Heart left ventricle (tissue), 16 donors: ENCODE results near the gene COLEC11. TPM values are rescaled to one million over a fixed set of nuclear protein-coding genes. Genes with fewer than 3 reads are reported as not detected.

Experiments used
- ATAC-seq, 4 donors: fragments of 200-7000 bp; cut with Tn5 transposase; one replicate each; pipeline ENCODE4 v1.9.1; 2020 to 2022; ENCODE audit warnings: moderate library complexity in 4 of 4, mild to moderate bottlenecking in 3 of 4, moderate number of reproducible peaks in 1 of 4
- DNase-seq, 5 donors: peaks; one replicate each; pipeline ENCODE4 v3.0.0-alpha.2; 2020
- H3K27ac ChIP-seq, 12 donors: fragments of 200-600 bp; sonication (generic) in 4 of 12; one replicate each; pipeline versions ENCODE4 v1.5.0 to v1.8.0; 2016 to 2022; ENCODE audit warnings: mild to moderate bottlenecking in 2 of 12
- H3K27me3 ChIP-seq, 9 donors: fragments of 200-600 bp; sonication (generic) in 2 of 9; one replicate each; pipeline versions ENCODE4 v1.5.1 to v1.8.0; 2016 to 2022; ENCODE audit warnings: mild to moderate bottlenecking in 3 of 9
- H3K36me3 ChIP-seq, 9 donors: fragments of 200-600 bp; sonication (generic) in 2 of 9; one replicate each; pipeline versions ENCODE4 v1.5.0 to v1.8.0; 2018 to 2022; ENCODE audit warnings: mild to moderate bottlenecking in 2 of 9
- H3K4me1 ChIP-seq, 12 donors: fragments of 200-600 bp; sonication (generic) in 4 of 12; one replicate each; pipeline versions ENCODE4 v1.5.0 to v1.8.0; 2016 to 2022; ENCODE audit warnings: mild to moderate bottlenecking in 3 of 12
- H3K4me3 ChIP-seq, 12 donors: fragments of 200-600 bp; sonication (generic) in 4 of 12; one replicate each; pipeline versions ENCODE4 v1.5.0 to v1.8.0; 2017 to 2022; ENCODE audit warnings: mild to moderate bottlenecking in 9 of 12, moderate library complexity in 4 of 12
- H3K9me3 ChIP-seq, 12 donors: fragments of 200-600 bp; sonication (generic) in 4 of 12; one replicate each; pipeline versions ENCODE4 v1.5.0 to v1.8.0; 2016 to 2022; ENCODE audit warnings: mild to moderate bottlenecking in 1 of 12
- CTCF ChIP-seq, 12 donors: fragments of 200-600 bp; sonication (generic) in 4 of 12; IDR thresholded peaks; one replicate each; pipeline versions ENCODE4 v1.5.0 to v1.8.0; 2018 to 2022; ENCODE audit warnings: antibody characterized with exemption in 12 of 12, mild to moderate bottlenecking in 5 of 12
- POLR2A ChIP-seq, 2 donors: fragments of 450-650 bp; IDR thresholded peaks; one replicate each; pipeline ENCODE4 v1.6.1; 2017; ENCODE audit warnings: antibody characterized with exemption in 2 of 2, mild to moderate bottlenecking in 2 of 2, moderate library complexity in 2 of 2
- WGBS, 4 donors: extraction: QIAGEN DNeasy Blood & Tissue Kit in 2 of 4; methylation state at CpG; one replicate each; pipeline versions ENCODE4 v1.1.5 to v1.1.7; 2013 to 2018; 5-methylcytosine and 5-hydroxymethylcytosine counted together
- intact Hi-C, 10 donors: fragments of 100-400 bp; cut with DNase I; formaldehyde crosslinking; loops; one replicate each; pipeline versions ENCODE4 v1.11.1 to v1.14.2; 2022
- polyA plus RNA-seq, 2 donors: library from polyadenylated mRNA; stranded (reverse); fragments of 200-250 nt; gene quantifications; one replicate each; pipeline ENCODE4 v1.2.3, GENCODE V29; 2013
- total RNA-seq, 9 donors: library from RNA; depleted of rRNA in 2 of 9; stranded (reverse); fragments of >200 nt in 2 of 9; fragmentation: NEBNext Ultra II Directional in 3 of 9; extraction: Animal tissue kit (Norgen Biotek cat#: 25700) in 3 of 9; gene quantifications; one replicate each; pipeline versions ENCODE4 v1.1.0 to v1.2.4, GENCODE V29; 2016 to 2023
- donor health status: ischemic (EF 13 %, LVEDD 7.1; RV severe dilation, severe dysfunction).
- donor health status: healthy with polysubstance abuse.
- donor health status: DM: no; HTN: yes; CAD: no.
- donor health status: DM: no; HTN: no; CAD: no.
- donor health status: ischemic (EF 25% LVEDD 6.9; RV normal size, moderate dysfunction).
- donor health status: ischemic (EF 25% LVEDD 5.7; RV mildly dilated, moderate dysfunction).
- donor health status: healthy.
- donor health status: DM: yes; HTN: yes; CAD: no.
- donor health status: ischemic (EF 35%, LVEDD 5.7; RV mildly dilated, moderate dysfunction).
- donor health status: nonischemic (EF 11% LVEDD 7.7; RV severe dilation, severe dysfunction).
- donor health status: DM: yes; HTN: yes; CAD: no.
- donor health status: PGD.
- donor health status: ischemic (EF 29% LVEDD 5.4; RV normal size, mild dysfunction).
- donor health status: nonischemic (EF 23%, LVEDD 6.1; RV moderate dilation, normal function).

Gene COLEC11
- total and polyA plus RNA-seq, 11 donors, result 2.3 to 12.5 (median 3.1) TPM

DNA sequence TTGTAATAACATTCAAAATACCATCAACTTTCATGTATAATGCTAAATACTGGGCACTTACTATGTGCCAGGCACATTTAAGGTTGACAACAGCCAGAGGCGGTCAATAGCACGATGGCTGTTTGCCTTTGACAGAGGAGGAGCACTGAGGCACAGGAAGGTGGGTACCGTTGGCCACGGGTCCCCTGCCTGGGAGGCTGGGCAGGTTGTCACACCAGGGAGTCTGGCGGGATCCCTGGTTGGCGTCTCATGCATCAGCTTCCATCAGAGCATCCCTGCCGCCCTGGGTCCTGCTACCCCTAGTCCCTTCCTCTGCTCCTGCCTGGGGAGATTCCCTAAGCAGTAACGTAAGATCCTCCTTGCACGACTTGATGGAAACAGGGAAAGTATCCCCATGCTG lies 82.5 kb downstream of the COLEC11 start:
- TF ChIP-seq POLR2A (IDR thresholded peaks at IDR 0.05) (no peak), CTCF (IDR thresholded peaks at IDR 0.05) (no peak)
- Histone ChIP-seq H3K4me3 (no peak overlapping the region), H3K36me3 (no peaks in the 10 kb centered on the region), H3K27me3 (peaks cover 0 to 15% (median 0%) of the 10 kb centered on the region in 9 donors), H3K27ac (no peak overlapping the region), H3K9me3 (no peaks in the 10 kb centered on the region), H3K4me1 (no peaks in the 10 kb centered on the region)
- ATAC-seq, result no peak
- WGBS, 4 donors, result 82 to 91% (median 84%) methylated on average over 7 to 9 of the region's 9 CpGs
- DNase-seq, result no peak
- intact Hi-C loops, result no loop called here

DNA sequence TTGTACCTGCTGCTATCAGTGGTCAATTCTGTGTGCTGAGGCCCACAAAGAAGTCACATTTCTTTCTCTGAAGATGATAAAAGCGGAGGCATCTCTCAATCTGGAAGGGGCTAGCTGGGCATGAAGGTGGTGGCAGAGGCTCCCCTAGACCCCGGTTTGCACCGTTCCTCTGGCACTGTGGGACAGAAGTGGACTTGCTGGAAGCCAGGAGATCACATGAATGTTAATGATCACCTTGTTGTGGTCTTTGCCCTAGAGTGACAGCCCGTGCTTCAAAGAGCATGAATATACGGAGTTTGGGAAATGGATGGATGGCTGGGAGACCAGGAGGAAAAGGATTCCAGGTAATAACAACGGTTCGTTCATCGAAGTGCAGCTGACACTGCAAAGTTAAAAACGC lies 83.3 kb downstream of the COLEC11 start:
- H3K9me3 ChIP-seq, result no peaks in the 10 kb centered on the region
- intact Hi-C loops, result no loop called here
- 73 to 88% (median 84%) methylated on average over 9 of the region's 9 CpGs for WGBS, 4 donors

GRCh38 chr2:3679180-3679579 lies 84.3 kb downstream of the COLEC11 start:
- intact Hi-C loops, result no loop called here
- no peak for ATAC-seq
- WGBS, 4 donors, result 96 to 97% (median 97%) methylated on average over 2 of the region's 2 CpGs

More for the DNA sequence above, 83.3 kb downstream of the COLEC11 start:
- peaks cover 0 to 12% (median 0%) of the 10 kb centered on the region in 9 donors for H3K27me3 ChIP-seq
- H3K36me3 ChIP-seq, result no peaks in the 10 kb centered on the region
- DNase-seq, result no peak
- TF ChIP-seq CTCF (IDR thresholded peaks at IDR 0.05), result no peak
- TF ChIP-seq POLR2A (IDR thresholded peaks at IDR 0.05), result no peak
- ATAC-seq, result no peak
- no peak overlapping the region for H3K27ac ChIP-seq
- no peak overlapping the region for H3K4me3 ChIP-seq
- no peaks in the 10 kb centered on the region for H3K4me1 ChIP-seq

More at GRCh38 chr2:3679180-3679579, 84.3 kb downstream of the COLEC11 start:
- Histone ChIP-seq H3K4me3 (no peak overlapping the region), H3K4me1 (no peaks in the 10 kb centered on the region), H3K27me3 (peaks cover 0 to 9% (median 0%) of the 10 kb centered on the region in 9 donors), H3K9me3 (no peaks in the 10 kb centered on the region), H3K27ac (no peak overlapping the region), H3K36me3 (no peaks in the 10 kb centered on the region)
- no peak for TF ChIP-seq POLR2A (IDR thresholded peaks at IDR 0.05)
- TF ChIP-seq CTCF (IDR thresholded peaks at IDR 0.05), result no peak
- no peak for DNase-seq
